OCI-M2 (cell line): Measurements from ENCODE around the gene FBXW5.

ENCODE experiments used
- DNase-seq: peaks from one replicate; lab custom pipeline; 2025; ENCODE audit not compliant: unreplicated experiment; lab: John Stamatoyannopoulos, UW

Gene FBXW5

DNA sequence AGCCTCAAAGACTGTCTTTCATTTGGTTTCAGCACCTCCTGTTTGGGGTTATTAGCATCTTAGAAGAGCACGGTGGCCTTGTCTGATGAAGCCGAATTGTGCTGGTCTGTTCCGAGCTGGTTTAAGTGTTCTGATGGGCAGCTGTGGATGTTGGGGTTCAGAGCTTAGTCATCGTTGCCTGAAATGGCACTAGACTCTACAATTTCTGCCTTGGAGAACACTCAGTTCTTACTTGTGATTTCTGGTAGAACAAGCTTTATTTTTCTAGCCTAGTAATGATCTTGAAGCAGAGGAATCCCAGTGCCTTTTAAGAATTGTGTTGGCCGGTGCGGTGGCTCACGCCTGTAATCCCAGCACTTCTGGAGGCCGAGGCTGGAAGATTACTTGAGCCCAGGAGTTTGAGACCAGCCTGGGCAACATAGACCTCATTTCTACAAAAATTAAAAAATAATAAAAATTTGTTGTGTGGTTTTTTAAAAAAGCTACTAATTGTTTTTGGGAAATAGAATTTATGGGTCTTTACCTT is 7.8 kb downstream of the FBXW5 start:
- no peak for DNase-seq

DNA sequence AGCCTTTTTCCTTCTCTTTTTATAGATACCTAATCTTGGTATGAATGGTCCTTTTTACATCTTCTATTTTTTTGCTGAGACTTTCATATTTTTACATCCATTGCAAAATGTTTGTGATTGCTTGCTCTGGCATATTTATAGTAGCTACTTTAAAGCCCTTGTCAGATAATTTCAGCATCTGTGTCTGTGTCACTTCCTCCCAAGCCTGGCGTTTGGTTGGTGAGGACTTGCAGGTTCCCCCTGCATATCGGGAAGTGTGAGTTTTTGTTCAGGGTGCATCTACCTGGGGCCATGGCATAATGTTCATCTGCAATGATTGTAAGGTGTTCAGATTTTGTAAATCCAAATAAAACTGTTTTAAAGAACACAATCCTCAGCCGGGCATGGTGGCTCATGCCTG is 8.9 kb downstream of the FBXW5 start:
- no peak for DNase-seq

DNA sequence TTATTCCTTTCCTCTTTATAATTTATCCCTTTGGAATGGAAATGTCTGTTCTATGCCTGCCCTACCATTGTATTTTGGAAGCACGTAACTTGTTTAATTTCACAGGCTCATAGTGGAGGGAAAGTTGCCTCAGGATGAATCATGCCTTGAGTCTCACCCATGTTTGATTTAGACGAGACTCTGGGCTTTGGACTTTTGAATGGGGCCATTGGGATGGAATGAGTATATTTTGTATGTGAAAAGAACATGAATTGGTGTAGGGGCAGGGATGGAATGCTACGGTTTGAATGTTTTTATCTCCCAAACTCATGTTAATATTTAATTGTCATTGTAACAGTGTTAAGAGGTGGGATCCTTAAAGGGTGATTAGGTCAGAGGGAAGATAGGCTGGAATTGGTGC is 10.3 kb downstream of the FBXW5 start:
- no peak for DNase-seq

DNA sequence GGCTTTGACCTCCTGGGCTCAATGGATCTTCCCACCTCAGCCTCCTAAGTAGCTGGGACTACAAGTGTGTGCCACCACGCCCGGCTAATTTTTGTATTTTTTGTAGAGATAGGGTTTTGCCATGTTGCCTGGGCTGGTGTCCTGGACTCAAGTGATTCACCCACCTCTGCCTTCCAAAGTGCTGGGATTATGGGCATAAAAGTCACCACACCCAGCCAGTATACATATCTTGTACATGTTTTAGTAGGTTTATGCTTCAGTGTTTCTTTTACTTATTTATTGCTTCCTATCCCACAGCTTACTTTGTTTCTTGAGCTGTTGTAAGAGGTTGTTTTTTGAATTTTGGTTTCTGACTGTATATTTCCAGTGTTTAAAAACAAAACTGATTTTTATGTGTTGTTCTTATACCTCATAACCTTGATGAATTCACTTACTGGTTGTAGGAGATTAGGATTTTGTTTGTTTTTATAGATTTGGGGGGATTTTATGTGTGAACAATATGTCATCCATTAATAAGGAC is 12.9 kb downstream of the FBXW5 start:
- no peak for DNase-seq

DNA sequence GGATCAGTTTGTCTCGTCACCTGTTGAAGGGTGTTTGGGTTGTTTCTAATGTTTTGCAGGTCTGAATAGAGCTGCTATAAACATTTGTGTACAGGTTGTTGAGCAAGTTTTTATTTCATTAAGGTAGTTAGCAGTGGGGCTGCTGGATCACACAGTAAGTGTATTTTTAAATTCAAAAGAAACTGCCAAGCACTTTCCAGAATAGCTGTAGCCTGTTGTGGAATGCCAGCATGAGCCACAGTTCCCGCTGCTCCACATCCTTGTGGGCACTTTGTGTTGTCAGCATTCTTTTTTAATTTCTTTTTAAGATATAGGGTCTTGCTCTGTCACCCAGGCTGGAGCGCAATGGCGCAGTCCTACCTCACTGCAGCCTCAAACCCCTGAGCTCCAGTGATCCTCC is 14.5 kb downstream of the FBXW5 start:
- DNase-seq: no peak

DNA sequence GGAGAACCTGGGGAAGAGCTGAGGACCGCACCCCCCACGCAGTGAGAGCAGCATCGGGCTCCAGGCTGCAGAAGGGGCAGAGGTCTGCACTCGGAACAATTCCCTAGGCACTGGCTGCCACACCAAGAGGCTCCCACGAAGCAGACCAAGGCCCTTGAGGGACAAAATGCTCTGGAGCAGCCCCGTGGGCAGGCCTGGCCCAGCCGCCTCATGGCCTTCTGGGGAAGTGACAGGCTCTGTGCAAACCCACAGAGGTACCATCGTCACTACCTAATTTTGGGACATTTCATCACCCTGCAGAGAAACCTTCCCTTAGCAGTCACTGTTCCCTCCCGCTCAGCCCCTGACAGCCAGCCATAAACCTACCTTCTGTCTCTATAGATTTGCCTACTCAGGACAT is 15.9 kb downstream of the FBXW5 start:
- DNase-seq: no peak

DNA sequence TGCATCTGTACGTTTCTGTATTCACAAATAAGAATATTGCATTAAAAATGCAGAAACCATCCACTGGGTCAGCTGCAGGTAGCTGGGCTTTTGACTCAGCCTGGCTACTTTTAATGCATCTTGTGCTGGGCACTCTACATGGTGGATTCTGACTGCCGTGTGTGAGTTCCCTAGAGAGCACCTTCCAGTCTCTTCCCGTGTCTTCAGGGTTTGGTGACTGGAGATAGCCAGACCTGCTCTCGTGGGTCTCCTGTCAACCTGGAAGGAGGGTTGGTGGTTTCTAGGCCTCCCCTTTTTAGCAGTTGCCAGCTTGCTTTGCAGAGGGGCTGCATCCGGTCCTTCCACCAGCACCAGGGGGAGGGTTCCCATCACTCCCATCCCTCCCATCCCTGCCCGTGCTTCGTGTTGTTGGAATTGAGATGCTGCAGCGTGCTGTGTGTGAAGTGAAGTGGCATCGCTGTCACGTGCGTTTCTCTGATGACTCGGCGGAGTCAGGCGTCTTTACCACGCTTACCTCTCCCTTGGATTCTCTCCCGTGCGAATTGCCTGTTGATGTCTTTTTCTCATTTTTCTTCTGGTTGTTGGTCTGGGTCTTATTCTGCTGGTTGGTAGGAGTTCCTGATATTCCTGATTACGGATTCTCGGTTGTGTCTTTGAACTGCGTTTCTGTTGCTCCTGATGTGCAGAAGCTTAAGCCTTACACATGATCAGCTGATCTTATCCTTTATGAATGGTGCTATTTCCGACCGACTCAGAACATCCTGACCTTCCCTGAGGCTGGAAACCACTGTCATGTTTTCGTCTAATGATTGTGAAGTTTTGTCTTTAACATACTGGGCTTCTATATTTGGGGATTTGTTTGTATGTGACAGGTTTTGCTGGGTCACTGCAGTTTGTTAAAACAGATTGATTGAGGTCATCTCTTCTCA is 16.9 kb downstream of the FBXW5 start:
- DNase-seq: no peak

DNA sequence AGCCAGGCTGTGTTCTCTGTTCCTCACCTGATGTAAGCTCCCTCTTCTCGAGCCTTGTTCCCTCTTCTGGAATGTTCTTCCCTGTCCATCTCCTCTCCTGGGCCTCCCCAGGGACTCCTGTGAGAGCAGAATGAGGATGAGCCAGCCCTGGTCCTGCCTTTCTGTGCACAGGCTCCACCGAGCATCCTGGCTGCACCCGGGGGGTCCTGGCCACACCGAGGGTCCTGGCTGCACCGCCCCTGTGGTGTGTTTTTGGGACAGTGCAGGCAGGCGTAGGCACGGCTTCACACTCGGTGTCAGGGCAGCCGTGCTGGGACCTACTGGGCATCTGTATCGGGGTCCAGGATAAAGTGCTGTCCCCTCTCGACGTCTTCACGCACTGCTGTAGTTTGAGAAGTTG is 17.8 kb downstream of the FBXW5 start:
- DNase-seq: no peak

DNA sequence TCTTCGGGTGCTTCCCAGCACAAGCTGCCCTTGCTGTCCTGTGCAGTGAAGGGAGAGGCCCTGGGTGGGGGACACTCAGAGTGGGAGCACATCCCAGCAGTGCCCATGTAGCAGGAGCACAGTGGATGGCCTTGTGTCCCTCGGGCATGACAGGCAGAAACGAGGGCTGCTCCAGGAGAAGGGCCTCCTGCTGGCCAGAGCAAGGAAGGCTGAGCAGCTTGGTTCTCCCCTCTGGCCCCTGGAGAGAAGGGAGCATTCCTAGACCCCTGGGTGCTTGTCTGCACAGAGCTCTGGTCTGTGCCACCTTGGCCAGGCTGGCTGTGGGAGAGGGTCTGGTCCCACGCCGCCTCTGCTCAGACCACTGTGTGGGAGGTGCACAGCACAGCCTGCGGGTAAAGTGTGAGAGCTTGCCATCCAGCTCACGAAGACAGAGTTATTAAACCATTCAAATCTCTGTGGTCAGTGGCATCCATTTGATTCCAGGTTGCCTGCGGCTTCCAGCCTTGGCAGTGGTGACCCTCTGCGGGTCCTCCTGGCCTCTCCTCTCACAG is 18.3 kb downstream of the FBXW5 start:
- DNase-seq: no peak

DNA sequence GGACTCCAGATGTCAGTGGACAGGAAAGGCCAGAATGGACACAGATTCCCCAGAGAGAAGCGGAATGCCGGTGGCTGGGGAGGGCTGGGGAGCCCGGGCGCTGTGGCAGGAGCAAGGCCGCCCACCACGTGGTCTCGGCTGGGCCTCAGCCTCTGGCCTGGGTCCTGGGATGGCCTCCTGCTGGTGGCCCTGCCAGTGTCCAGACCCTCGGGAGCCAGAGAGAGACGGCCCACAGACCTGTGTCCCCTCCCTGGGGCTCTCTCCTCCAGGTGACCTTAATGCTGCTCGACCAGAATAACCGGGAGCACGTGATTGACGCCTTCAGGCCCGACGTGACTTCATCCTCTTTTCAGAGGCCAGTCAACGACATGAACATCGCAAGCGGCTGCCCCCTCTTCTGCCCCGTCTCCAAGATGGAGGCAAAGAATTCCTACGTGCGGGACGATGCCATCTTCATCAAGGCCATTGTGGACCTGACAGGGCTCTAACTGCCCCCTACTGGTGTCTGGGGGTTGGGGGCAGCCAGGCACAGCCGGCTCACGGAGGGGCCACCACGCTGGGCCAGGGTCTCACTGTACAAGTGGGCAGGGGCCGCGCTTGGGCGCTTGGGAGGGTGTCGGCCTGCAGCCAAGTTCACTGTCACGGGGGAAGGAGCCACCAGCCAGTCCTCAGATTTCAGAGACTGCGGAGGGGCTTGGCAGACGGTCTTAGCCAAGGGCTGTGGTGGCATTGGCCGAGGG is 19.0 kb downstream of the FBXW5 start:
- no peak for DNase-seq

DNA sequence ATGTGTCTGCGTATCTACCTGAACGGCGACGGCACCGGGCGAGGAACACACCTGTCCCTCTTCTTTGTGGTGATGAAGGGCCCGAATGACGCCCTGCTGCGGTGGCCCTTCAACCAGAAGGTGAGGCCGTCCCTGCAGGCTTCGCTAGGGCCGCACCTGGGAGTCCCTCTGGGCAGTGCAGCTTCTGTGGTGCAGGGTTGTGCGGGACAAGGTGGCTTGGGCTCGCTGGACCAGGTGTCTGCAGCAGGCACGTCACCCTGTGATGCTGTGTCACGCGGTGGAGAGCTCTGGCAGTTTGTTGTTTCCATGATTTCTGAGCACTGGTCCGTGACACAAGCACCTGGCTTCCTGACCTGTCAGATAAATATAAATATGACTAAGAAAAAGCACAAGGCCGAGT is 20.7 kb downstream of the FBXW5 start:
- no peak for DNase-seq

DNA sequence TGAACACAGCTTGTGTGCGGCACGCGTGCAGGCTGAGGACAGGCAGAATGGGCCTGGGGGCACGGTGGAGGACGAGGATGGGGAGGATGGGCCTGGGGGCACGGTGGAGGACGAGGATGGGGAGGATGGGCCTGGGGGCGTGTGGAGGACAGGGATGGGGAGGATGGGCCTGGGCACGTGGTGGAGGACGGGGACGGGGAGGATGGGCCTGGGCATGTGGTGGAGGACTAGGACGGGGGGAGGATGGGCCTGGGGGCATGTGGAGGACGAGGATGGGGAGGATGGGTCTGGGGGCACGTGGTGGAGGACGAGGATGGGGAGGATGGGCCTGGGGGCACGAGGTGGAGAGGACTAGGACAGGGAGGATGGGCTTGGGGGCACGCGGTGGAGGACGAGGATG is 22.0 kb downstream of the FBXW5 start:
- DNase-seq: no peak

DNA sequence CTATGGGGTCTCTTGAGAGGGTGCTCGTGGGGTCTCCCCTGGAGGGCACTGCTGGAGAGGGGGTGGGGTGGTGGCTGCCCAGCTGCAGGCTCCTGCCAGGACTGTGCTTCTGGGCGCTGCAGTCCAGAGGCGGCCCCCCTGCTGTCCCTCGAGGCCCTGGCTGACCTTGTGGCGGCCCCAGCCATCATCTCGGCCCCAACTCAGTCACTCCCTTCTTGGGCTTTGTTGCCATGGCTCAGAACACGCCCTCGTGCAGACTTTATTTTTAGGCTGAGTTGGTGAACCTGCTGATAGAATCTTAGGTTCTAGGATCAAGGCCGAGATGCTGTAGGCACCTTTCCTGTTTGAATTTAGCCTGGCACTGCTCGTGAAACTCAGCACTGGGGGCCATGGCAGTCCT is 22.8 kb downstream of the FBXW5 start:
- no peak for DNase-seq

DNA sequence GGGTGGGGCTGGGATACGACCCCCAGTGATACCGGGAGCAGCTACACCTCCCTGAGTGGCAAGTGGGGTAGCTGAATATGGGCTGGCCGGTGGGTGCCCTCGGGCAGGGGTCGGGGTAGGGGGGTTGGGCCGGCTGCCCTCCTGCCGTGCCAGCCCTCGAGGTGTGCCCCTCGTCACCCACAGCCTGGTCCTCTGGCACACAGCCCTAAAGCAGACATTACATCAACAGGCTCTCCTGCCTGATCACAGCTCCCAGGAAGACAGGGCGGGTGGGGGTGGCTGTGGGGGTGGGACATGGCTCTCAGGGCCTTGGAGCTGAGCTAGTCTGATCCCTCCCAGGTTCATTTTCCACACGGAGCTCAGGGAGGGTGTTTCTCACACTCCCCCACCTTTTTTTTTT is 23.2 kb downstream of the FBXW5 start:
- no peak for DNase-seq

DNA sequence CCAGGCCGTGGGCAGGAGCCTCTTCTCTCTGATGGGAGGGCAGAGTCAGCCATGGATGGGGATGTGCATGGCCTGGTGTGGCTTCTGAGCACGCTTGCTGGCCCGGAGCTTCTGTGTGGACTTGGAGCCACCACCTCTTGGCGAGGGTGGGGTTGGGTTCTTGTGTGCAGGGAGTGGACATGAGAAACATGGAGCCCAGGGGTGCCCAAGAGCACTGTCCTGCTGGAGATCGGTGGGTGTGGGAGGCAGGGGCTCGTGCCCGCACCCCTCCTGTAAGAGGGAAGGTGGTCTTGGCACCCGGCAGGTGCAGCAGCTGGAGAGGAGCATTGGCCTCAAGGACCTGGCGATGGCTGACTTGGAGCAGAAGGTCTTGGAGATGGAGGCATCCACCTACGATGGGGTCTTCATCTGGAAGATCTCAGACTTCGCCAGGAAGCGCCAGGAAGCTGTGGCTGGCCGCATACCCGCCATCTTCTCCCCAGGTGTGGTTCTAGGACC is 23.8 kb downstream of the FBXW5 start:
- DNase-seq: no peak

DNA sequence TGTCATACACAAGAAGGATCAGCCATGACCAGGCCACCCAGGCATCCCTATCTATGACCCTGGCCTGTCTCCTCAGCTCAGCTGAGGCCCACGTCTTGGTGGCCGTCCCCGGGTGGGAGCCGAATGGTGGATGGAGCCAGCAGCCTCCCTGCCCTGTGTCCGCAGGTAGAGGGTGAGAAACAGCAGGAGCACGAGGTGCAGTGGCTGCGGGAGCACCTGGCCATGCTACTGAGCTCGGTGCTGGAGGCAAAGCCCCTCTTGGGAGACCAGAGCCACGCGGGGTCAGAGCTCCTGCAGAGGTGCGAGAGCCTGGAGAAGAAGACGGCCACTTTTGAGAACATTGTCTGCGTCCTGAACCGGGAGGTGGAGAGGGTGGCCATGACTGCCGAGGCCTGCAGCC is 24.5 kb downstream of the FBXW5 start:
- no peak for DNase-seq

DNA sequence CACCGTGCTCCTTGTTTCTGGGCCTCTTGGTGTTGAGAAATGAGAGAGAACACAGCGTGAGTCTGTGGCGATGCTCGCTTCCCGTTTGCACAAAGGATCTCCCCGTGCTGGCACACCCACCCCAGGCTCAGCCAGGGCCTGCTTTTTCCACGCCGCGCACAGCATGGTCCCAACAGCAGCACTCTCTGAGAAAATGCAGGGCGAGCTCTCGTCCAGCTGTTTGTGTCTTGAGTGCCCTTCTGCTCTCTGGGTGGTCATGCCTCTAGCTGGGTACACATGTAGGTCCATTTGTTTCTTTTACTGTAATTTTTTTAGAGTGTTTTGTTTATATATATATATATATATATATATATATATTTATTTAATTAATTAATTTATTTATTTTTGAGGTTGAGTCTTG is 26.6 kb downstream of the FBXW5 start:
- DNase-seq: no peak

DNA sequence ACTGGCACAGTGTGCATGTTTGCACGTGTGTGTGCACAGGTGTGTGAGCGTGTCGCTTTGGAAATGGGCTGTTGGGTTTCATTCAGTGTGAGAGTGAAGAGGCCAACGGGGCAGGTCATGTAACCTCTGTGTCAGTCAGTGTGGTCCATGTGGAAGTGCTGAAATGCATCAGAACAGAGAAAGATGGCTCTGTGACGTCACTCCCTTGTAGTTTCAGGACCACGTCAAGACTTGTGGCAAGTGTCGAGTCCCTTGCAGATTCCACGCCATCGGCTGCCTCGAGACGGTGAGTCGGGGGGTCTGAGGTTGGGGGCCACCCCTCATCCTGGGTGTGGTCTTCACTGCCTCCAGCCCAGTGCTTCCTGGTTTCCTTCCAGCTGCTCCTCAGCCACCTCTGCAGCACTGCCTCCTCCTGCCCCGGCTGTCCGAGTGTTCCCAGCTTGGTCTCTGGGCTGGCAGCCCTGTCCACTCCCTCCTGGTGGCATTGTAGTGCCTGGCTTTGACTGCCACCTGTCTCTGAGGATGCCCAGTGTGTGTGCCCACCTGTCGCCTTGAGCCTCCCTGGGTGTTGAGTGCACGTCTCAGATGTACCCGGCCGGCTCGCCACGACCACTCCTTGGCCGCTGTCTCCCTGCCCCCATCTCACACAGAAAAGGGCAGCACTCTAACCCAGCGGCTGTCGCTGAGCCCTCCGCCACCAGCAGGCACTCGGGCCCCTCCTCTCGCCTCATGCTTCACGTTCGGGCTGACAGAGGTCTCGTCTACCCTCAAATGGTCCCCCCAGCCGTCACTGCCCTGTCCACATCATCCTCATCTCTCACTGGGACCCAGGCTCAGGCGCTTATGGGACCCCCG is 28.0 kb downstream of the FBXW5 start:
- DNase-seq: no peak

DNA sequence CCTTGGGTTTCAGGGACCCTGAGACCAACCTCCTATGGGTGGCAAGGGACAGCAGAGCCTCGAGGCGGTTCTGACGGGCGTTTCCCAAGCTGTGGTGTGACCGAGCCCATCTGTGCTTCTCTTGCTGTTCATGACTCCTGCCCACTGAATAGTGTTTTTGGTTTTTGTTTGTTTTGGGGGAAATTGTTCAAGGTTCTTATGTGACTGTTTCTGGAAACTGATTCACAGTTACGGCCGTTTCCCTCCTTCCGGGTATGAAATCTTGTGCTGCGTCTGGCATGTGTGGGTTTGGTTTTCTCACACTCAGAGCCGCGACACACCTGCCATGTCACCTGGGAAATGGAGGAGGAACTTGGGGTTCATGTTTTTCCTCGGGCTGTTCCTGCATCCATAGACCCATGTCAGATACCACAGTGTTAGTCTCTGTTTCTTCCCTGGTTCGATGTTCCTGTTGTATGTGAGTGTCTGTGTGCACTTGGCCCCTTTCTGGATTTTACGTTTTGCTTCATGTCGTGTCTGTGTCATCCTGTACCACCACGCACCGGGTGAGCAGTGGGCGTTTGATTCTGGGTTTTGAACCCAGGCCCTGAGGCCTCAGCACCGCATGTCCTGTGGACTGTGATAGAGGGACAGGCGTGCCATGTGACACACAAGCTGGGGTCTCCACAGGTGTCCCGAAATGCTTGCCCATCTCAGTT is 28.8 kb downstream of the FBXW5 start:
- no peak for DNase-seq
